ENCODE measurements around the gene IGF1R. TPM values are rescaled to one million over a fixed set of nuclear protein-coding genes. Genes with fewer than 3 reads are reported as not detected.

IGF1R gene
- total and polyA plus RNA-seq, 2 experiments from 2014 or later, result 9.5 to 92.4 TPM

DNA sequence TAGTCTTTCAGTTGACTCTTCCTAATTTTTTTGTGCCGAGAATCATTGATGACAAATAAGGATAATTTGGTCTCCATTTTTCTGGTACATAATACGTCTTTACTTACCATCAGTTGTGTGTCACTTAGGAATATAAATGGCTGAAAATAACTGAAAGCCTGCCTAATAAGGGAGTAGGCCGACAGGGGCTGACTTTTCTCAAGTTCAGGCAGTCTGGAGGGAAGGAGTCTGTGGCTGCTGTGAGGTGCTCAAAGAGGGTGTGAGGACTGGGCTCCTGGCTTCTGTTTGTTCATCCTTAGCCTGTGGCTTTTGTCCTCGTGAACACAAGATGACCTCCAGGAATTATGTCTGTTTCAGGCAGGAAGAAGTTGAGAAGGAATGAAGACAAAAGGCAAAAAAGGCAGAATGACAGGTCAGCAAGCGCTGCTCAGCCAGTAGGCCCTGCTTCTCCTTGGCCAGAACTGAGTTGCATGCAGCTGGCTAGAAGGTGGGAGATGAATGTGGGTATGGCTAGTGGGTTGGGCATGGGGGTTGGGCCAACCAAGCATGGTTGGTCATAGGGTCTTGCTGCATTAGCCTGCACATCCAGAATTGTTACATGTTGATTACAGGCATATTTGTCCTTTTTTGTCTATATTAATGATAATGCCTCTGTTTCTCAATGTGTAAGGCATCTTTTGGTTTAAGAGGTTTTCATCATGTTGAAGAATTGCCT lies 29.2 kb downstream of the IGF1R start:
- Histone ChIP-seq H3K4me3 (no peak overlapping the region), H3K27ac (peak overlapping the region; percentile 66), H3K9me3 (ENCODE audit: low read depth) (no peaks in the 10 kb centered on the region), H3K36me3 (no peaks in the 10 kb centered on the region), H3K27me3 (no peaks in the 10 kb centered on the region), H3K4me1 (ENCODE audit: low read depth) (peaks cover 20% of the 10 kb centered on the region)
- DNase-seq (ENCODE audit: low read depth in 1 of 2, low spot score in 1 of 2), result no peak
- TF ChIP-seq, protein P1, sequence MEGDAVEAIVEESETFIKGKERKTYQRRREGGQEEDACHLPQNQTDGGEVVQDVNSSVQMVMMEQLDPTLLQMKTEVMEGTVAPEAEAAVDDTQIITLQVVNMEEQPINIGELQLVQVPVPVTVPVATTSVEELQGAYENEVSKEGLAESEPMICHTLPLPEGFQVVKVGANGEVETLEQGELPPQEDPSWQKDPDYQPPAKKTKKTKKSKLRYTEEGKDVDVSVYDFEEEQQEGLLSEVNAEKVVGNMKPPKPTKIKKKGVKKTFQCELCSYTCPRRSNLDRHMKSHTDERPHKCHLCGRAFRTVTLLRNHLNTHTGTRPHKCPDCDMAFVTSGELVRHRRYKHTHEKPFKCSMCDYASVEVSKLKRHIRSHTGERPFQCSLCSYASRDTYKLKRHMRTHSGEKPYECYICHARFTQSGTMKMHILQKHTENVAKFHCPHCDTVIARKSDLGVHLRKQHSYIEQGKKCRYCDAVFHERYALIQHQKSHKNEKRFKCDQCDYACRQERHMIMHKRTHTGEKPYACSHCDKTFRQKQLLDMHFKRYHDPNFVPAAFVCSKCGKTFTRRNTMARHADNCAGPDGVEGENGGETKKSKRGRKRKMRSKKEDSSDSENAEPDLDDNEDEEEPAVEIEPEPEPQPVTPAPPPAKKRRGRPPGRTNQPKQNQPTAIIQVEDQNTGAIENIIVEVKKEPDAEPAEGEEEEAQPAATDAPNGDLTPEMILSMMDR (IDR thresholded peaks at IDR 0.05; ENCODE audit: low read depth, low read length), result no peak

DNA sequence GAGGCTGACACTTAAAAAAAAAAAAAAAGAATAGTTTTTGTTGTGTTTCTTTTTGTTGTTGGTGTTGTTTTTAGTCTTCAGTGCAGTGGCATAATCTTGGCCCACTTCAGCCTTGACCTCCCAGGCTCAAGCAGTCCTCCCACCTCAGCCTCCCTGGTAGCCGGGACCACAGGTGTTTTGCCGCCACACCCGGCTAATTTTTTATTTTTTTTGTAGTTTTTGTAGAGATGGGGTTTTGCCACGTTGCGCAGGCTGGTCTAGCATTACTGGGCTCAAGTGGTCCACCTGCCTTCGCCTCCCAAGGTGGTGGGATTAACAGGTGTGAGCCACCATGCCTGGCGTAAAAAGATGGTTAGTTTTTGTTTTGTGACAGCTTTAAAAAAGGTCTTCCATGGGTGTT lies 30.1 kb downstream of the IGF1R start:
- H3K36me3 ChIP-seq, result no peaks in the 10 kb centered on the region
- H3K9me3 ChIP-seq (ENCODE audit: low read depth), result no peaks in the 10 kb centered on the region
- TF ChIP-seq, protein P1 (IDR thresholded peaks at IDR 0.05; ENCODE audit: low read depth, low read length), result no peak
- DNase-seq (ENCODE audit: low read depth in 1 of 2, low spot score in 1 of 2), result no peak
- peaks cover 25% of the 10 kb centered on the region for H3K4me1 ChIP-seq (ENCODE audit: low read depth)
- H3K4me3 ChIP-seq, result no peak overlapping the region
- H3K27ac ChIP-seq, result no peak overlapping the region
- no peaks in the 10 kb centered on the region for H3K27me3 ChIP-seq

DNA sequence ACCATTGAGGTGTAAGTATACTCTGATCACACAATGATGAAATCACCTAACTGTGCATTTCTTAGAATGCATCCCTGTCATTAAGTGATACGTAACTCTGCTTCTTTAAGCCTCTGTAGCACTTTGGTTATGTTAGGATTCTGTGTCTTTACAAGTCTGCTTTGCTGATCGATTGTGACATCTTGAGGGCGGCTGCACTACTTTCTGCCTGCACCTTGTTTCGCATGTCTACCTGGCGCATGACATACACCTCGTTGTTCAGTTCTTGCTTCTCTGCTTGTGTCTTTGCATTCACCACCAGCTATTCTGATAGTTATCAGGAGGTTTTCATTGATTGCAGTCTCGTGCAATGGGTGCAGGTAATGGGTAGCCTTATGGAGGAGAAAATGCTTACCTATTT lies 32.7 kb downstream of the IGF1R start:
- H3K36me3 ChIP-seq, result no peaks in the 10 kb centered on the region
- TF ChIP-seq, protein P1 (IDR thresholded peaks at IDR 0.05; ENCODE audit: low read depth, low read length), result no peak
- no peak overlapping the region for H3K4me3 ChIP-seq
- no peak overlapping the region for H3K27ac ChIP-seq
- H3K27me3 ChIP-seq, result no peaks in the 10 kb centered on the region
- H3K4me1 ChIP-seq (ENCODE audit: low read depth), result peaks cover 18% of the 10 kb centered on the region
- no peaks in the 10 kb centered on the region for H3K9me3 ChIP-seq (ENCODE audit: low read depth)
- DNase-seq (ENCODE audit: low read depth in 1 of 2, low spot score in 1 of 2), result no peak

DNA sequence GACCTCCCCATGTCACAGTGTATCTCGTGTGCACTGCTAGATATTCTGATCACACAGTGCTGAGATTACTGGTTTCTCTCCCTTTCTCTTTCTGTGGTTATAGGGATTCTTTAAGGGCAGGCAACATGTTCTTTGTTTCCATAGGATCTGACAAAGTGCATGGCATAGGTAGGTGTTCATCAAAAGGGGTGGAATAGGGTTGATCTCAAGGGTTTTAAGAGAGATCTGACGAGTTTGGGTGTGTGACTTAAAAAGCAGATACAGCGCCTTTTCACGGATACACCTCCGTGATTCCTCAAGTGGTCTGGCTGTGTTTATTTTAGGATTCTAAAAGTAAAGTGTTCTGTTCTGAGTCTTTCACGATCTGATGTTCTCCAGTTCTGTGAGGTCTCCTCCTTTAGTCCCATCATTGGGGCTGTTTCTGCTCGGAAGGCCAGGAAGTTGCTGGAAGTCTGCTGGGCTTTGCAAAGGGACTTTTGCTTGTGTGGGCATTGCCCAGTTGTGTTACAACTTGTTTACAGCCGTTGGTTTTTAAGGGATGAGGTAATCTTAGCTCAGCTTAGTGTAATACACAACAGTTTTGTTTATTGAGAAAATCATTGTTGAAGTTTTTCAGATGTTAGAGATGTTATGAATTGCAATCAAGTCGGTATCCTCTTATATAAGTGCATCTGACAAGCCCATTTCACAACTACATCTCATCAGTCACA lies 34.8 kb downstream of the IGF1R start:
- Histone ChIP-seq H3K27ac (peak overlapping the region; percentile 6), H3K9me3 (ENCODE audit: low read depth) (no peaks in the 10 kb centered on the region), H3K36me3 (no peaks in the 10 kb centered on the region), H3K4me3 (no peak overlapping the region), H3K27me3 (no peaks in the 10 kb centered on the region), H3K4me1 (ENCODE audit: low read depth) (peaks cover 22% of the 10 kb centered on the region)
- DNase-seq (ENCODE audit: low read depth in 1 of 2, low spot score in 1 of 2), result no peak
- TF ChIP-seq, protein P1 (IDR thresholded peaks at IDR 0.05; ENCODE audit: low read depth, low read length), result no peak

DNA sequence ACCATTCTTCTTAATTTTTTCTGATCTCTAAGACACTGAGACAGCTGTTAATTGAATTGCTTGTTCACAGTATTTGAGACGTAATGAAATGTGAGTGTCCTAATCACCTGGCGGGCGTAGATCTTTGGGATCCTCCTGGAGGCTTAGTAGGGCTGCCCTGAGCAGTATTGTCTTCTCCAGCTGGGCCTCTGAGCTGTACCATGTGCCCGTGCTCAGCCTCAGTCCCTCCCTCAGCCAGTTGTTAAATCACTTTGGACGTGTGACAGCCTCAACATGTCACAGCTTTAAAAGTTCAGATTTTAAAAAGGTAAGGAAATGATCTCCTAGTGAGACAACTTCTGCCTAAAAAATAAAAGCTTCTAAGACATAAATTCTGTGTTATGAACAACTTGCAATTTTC lies 35.5 kb downstream of the IGF1R start:
- Histone ChIP-seq H3K4me3 (no peak overlapping the region), H3K27me3 (no peaks in the 10 kb centered on the region), H3K36me3 (no peaks in the 10 kb centered on the region), H3K27ac (no peak overlapping the region), H3K4me1 (ENCODE audit: low read depth) (peaks cover 22% of the 10 kb centered on the region), H3K9me3 (ENCODE audit: low read depth) (no peaks in the 10 kb centered on the region)
- no peak for DNase-seq (ENCODE audit: low read depth in 1 of 2, low spot score in 1 of 2)
- TF ChIP-seq, protein P1 (IDR thresholded peaks at IDR 0.05; ENCODE audit: low read depth, low read length), result no peak
